Measurements from ENCODE around the gene CIROP. TPM values are rescaled to one million over a fixed set of nuclear protein-coding genes. Genes with fewer than 3 reads are reported as not detected.

The CIROP gene
- total RNA-seq, 4 donors from 2014 or later: 0.38 TPM; not detected in 3

- H3K27ac ChIP-seq: peak overlapping the region in 2 of 4 donors; percentile 9 to 29
Observed at GRCh38 chr14:23131482-23131881, 26.7 kb upstream of the CIROP start.

GRCh38 chr14:23130871-23131270 is 26.1 kb upstream of the CIROP start:
- DNase-seq: no peak
- Histone ChIP-seq H3K4me3 (no peak overlapping the region), H3K27me3 (no peaks in the 10 kb centered on the region), H3K4me1 (peaks cover 5 to 31% (median 7%) of the 10 kb centered on the region in 3 donors), H3K27ac (peak overlapping the region in 2 of 4 donors; percentile 9 to 29), H3K9me3 (no peaks in the 10 kb centered on the region), H3K36me3 (peaks cover 0 to 72% (median 0%) of the 10 kb centered on the region in 3 donors)
- intact Hi-C loops (cut with DNase I): no loop called here
- 60 to 62% methylated on average over 3 of the region's 3 CpGs for WGBS, 2 donors
- no peak for TF ChIP-seq POLR2A (IDR thresholded peaks at IDR 0.05)
- TF ChIP-seq CTCF (IDR thresholded peaks at IDR 0.05): no peak

More at GRCh38 chr14:23131482-23131881, 26.7 kb upstream of the CIROP start:
- Histone ChIP-seq H3K27me3 (no peaks in the 10 kb centered on the region), H3K9me3 (no peaks in the 10 kb centered on the region), H3K4me1 (peaks cover 5 to 25% (median 7%) of the 10 kb centered on the region in 3 donors), H3K36me3 (peaks cover 0 to 73% (median 0%) of the 10 kb centered on the region in 3 donors), H3K4me3 (no peak overlapping the region)
- TF ChIP-seq POLR2A (IDR thresholded peaks at IDR 0.05) (no peak), CTCF (IDR thresholded peaks at IDR 0.05) (no peak)
- WGBS, 2 donors: 83 to 86% methylated on average over 3 to 5 of the region's 5 CpGs
- intact Hi-C loops (cut with DNase I): no loop called here
- DNase-seq: no peak

GRCh38 chr14:23129759-23130316 is 25.0 kb upstream of the CIROP start:
- Histone ChIP-seq H3K9me3 (no peaks in the 10 kb centered on the region), H3K27ac (peak overlapping the region in 3 of 4 donors; percentile 15 to 29 (median 17)), H3K4me1 (peaks cover 5 to 32% (median 7%) of the 10 kb centered on the region in 3 donors), H3K27me3 (no peaks in the 10 kb centered on the region), H3K4me3 (no peak overlapping the region), H3K36me3 (peaks cover 0 to 67% (median 0%) of the 10 kb centered on the region in 3 donors)
- no peak for TF ChIP-seq POLR2A (IDR thresholded peaks at IDR 0.05)
- TF ChIP-seq CTCF (IDR thresholded peaks at IDR 0.05): no peak
- intact Hi-C loops (cut with DNase I): no loop called here
- WGBS, 2 donors: 41 to 59% methylated on average over 7 of the region's 7 CpGs
- DNase-seq: no peak

DNA sequence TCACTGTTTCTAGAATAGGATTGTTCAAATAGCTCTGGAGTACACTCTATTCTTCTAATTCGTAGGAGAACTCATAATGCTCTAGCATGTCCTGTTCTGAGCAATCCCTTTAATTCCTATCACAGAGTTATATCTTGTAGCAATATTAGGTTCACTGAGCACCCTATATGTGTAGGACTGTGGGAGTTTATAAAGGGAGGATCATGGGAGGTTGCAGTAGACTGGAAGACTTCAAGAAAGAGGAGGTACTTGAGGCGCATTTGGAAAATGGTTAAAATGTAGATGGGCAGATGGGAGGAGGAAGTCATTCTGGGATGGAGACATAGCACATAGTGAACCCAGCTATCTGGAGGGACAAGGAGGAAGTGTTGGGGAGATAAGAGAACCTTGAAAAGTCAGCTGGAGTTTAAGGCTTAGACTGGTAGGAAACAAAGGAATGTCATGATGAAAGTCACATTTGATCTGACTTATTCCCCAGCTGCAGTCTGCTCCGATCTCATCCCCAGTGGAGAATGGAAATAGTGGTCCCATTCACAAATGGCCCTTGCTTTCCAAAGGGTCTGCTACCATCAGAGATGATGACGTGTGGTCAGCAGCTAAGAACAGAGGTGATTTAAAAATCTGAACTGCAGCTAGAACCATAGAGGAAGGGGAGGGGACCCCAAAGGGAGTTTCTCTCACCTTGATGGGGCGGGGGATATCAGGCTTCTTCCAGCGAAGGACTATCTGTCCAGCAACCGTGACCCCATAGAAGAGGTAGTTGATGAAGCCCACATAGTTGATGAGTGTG is 24.4 kb upstream of the CIROP start:
- TF ChIP-seq CTCF (IDR thresholded peaks at IDR 0.05) (no peak), POLR2A (IDR thresholded peaks at IDR 0.05) (no peak)
- peak overlapping the region in 2 of 4 donors; percentile 15 to 29 for H3K27ac ChIP-seq
- no peaks in the 10 kb centered on the region for H3K27me3 ChIP-seq
- H3K4me1 ChIP-seq: peaks cover 5 to 33% (median 7%) of the 10 kb centered on the region in 3 donors
- 80 to 87% methylated on average over 6 to 7 of the region's 7 CpGs for WGBS, 2 donors
- H3K36me3 ChIP-seq: peaks cover 0 to 61% (median 0%) of the 10 kb centered on the region in 3 donors
- DNase-seq: no peak
- H3K4me3 ChIP-seq: no peak overlapping the region
- intact Hi-C loops (cut with DNase I): no loop called here
- no peaks in the 10 kb centered on the region for H3K9me3 ChIP-seq

DNA sequence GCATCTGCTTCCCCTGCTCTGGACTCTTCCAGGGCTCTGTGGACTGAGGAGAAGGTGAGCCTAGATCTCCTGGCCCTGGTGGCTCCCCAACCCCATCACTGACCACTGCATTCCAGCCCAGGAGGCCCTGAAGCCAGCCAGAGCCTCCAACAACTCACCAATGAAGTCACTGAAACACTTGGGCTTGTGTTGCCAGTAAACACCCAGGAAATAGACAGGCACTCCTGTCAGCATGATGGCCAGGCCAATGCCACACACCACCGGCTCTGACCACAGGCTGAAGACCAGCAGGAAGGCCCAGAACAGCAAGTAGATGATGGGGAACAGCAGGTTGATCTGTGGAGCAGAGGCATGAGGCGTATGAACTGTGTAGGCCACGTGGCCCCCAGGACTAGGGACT is 23.1 kb upstream of the CIROP start:
- TF ChIP-seq POLR2A (IDR thresholded peaks at IDR 0.05) (no peak), CTCF (IDR thresholded peaks at IDR 0.05) (no peak)
- intact Hi-C loops (cut with DNase I): no loop called here
- Histone ChIP-seq H3K27ac (peak overlapping the region in 1 of 4 donors; percentile 6), H3K36me3 (peaks cover 0 to 58% (median 0%) of the 10 kb centered on the region in 3 donors), H3K27me3 (no peaks in the 10 kb centered on the region), H3K9me3 (no peaks in the 10 kb centered on the region), H3K4me3 (no peak overlapping the region), H3K4me1 (peaks cover 5 to 46% (median 18%) of the 10 kb centered on the region in 3 donors)
- 72 to 90% methylated on average over 2 to 3 of the region's 3 CpGs for WGBS, 2 donors
- DNase-seq: no peak
